Glutamatergic neuron (in vitro differentiated cells): Measurements from ENCODE around the gene PTPN13. TPM values are rescaled to one million over a fixed set of nuclear protein-coding genes. Genes with fewer than 3 reads are reported as not detected.

ENCODE experiments used
- DNase-seq: peaks from one replicate; pipeline ENCODE4 v3.0.0; 2022
- H3K27ac Mint-ChIP-seq: one replicate; pipeline ENCODE4 v1.8.0; 2020; ENCODE audit warnings: mild to moderate bottlenecking, mixed read lengths, inconsistent platforms; ENCODE audit not compliant: unreplicated experiment
- H3K27me3 Mint-ChIP-seq: one replicate; pipeline ENCODE4 v1.8.0; 2020; ENCODE audit warnings: mild to moderate bottlenecking, moderate library complexity, mixed read lengths, inconsistent platforms; ENCODE audit not compliant: unreplicated experiment
- H3K36me3 Mint-ChIP-seq: one replicate; pipeline ENCODE4 v1.8.0; 2020; ENCODE audit warnings: mild to moderate bottlenecking, mixed read lengths, inconsistent platforms; ENCODE audit not compliant: unreplicated experiment
- H3K4me1 Mint-ChIP-seq: one replicate; pipeline ENCODE4 v1.8.0; 2020; ENCODE audit warnings: mild to moderate bottlenecking, low read depth, mixed read lengths, inconsistent platforms; ENCODE audit not compliant: unreplicated experiment
- H3K4me3 Mint-ChIP-seq: one replicate; pipeline ENCODE4 v1.8.0; 2020; ENCODE audit warnings: mild to moderate bottlenecking, mixed read lengths, inconsistent platforms; ENCODE audit not compliant: unreplicated experiment
- H3K9me3 Mint-ChIP-seq: one replicate; pipeline ENCODE4 v1.8.0; 2020; ENCODE audit warnings: mild to moderate bottlenecking, moderate library complexity, mixed read lengths, inconsistent platforms; ENCODE audit not compliant: unreplicated experiment
- total RNA-seq: library from RNA; stranded (reverse); fragmentation: NEBNext Ultra II Directional; extraction: Animal tissue kit (Norgen Biotek cat#: 25700); gene quantifications from one replicate; pipeline ENCODE4 v1.2.1, GENCODE V29; 2021; ENCODE audit not compliant: unreplicated experiment
- TF ChIP-seq, protein P1 (sequence below): fragments of 200-600 bp; sonication (generic); IDR thresholded peaks from one replicate; pipeline ENCODE4 v1.5.0; 2021; ENCODE audit not compliant: partially characterized antibody, unreplicated experiment

The PTPN13 gene
- total RNA-seq, 1 donor from 2014 or later = 44.1 TPM

DNA sequence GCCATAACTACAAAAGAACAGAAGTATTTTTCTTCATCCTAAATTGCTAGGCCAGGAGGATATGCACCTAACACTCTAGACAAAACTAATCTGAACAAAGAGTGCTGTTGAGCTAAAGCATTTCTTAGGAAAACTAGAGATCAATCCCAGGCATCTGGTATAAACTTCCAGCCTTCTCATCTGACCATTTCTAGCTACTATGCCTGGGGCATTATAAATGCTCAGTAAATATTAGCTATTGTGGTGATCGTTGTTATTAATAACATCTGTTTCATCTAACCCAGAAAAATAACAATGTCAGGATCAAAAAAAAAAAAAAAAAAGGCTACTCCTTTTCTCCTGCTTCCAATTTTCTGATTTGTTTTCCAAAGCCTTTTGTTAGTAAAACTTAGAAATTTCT lies 262.8 kb downstream of the PTPN13 start:
- Mint-ChIP-seq H3K36me3 (no peaks in the 10 kb centered on the region), H3K27me3 (peaks cover 3% of the 10 kb centered on the region), H3K27ac (no peak overlapping the region), H3K4me3 (no peak overlapping the region), H3K9me3 (no peaks in the 10 kb centered on the region), H3K4me1 (no peaks in the 10 kb centered on the region)
- TF ChIP-seq, protein P1, sequence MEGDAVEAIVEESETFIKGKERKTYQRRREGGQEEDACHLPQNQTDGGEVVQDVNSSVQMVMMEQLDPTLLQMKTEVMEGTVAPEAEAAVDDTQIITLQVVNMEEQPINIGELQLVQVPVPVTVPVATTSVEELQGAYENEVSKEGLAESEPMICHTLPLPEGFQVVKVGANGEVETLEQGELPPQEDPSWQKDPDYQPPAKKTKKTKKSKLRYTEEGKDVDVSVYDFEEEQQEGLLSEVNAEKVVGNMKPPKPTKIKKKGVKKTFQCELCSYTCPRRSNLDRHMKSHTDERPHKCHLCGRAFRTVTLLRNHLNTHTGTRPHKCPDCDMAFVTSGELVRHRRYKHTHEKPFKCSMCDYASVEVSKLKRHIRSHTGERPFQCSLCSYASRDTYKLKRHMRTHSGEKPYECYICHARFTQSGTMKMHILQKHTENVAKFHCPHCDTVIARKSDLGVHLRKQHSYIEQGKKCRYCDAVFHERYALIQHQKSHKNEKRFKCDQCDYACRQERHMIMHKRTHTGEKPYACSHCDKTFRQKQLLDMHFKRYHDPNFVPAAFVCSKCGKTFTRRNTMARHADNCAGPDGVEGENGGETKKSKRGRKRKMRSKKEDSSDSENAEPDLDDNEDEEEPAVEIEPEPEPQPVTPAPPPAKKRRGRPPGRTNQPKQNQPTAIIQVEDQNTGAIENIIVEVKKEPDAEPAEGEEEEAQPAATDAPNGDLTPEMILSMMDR = no peak
- no peak for DNase-seq

GRCh38 chr4:86857341-86858052 lies 263.4 kb downstream of the PTPN13 start:
- Mint-ChIP-seq H3K4me1 (no peaks in the 10 kb centered on the region), H3K27ac (no peak overlapping the region), H3K4me3 (no peak overlapping the region), H3K36me3 (no peaks in the 10 kb centered on the region), H3K9me3 (no peaks in the 10 kb centered on the region), H3K27me3 (peaks cover 3% of the 10 kb centered on the region)
- DNase-seq = no peak
- TF ChIP-seq, protein P1 = no peak

Other genes with a start within 250 kb of the PTPN13 start
- gene MAPK10, start 234.3 kb upstream of the PTPN13 start, total RNA-seq = 92.6 TPM